ENCODE data around the gene APOH.

Gene APOH

DNA sequence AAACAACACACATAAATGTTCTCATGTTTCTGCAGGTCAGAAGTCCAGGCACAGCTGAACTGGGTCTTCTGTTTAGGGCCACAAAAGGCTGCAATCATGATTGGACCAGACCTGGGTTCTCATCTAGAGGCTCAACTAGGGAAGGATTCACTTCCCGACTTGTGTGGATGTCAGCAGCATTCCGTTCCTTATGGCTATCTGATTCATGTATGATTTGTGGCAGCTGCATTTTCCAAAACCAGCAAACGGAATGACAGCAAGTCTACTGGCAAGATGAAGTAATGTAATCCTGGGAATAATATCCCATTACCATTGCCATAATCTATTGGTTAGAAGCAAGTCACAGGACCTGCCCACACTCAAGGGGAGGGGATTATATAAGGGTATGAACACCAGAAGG lies 59.4 kb downstream of the APOH start:
- DNase-seq (ENCODE audit: insufficient read length, low spot score) (no peak), FAIRE-seq (no peak)
- TF ChIP-seq, protein P1, sequence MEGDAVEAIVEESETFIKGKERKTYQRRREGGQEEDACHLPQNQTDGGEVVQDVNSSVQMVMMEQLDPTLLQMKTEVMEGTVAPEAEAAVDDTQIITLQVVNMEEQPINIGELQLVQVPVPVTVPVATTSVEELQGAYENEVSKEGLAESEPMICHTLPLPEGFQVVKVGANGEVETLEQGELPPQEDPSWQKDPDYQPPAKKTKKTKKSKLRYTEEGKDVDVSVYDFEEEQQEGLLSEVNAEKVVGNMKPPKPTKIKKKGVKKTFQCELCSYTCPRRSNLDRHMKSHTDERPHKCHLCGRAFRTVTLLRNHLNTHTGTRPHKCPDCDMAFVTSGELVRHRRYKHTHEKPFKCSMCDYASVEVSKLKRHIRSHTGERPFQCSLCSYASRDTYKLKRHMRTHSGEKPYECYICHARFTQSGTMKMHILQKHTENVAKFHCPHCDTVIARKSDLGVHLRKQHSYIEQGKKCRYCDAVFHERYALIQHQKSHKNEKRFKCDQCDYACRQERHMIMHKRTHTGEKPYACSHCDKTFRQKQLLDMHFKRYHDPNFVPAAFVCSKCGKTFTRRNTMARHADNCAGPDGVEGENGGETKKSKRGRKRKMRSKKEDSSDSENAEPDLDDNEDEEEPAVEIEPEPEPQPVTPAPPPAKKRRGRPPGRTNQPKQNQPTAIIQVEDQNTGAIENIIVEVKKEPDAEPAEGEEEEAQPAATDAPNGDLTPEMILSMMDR (IDR thresholded peaks at IDR 0.05; ENCODE audit: insufficient read depth, missing control alignments) = no peak

DNA sequence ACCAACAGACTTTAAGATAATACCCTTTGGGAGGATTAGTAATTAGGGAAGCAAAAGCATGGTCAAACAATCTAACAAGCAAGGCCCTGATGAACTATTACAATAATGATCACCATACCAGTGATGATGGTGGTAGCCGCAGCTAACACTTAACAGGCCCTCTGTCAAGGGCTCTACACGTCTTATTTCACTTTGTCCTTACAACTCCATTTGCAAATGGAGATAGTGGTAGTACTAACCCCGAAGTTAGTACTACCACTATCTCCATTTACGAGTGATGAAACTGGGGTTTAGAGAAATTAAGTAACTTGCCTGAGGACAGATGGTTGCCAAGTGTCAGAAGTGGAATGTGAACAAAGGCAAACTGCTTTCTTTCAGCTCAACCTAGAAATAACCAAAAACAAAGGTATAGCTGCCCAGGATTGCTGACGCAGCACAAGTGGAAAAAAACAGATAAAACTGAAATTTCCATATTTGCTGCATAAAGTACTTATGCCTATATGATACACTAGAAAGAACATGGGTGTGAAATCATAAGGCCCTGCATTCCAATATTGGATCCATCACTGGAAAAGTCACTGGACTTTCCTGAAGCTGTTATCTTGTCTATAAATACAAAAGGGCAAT lies 61.9 kb downstream of the APOH start:
- DNase-seq (ENCODE audit: insufficient read length, low spot score) (no peak), FAIRE-seq (no peak)
- TF ChIP-seq, protein P1 (IDR thresholded peaks at IDR 0.05; ENCODE audit: insufficient read depth, missing control alignments) = no peak

DNA sequence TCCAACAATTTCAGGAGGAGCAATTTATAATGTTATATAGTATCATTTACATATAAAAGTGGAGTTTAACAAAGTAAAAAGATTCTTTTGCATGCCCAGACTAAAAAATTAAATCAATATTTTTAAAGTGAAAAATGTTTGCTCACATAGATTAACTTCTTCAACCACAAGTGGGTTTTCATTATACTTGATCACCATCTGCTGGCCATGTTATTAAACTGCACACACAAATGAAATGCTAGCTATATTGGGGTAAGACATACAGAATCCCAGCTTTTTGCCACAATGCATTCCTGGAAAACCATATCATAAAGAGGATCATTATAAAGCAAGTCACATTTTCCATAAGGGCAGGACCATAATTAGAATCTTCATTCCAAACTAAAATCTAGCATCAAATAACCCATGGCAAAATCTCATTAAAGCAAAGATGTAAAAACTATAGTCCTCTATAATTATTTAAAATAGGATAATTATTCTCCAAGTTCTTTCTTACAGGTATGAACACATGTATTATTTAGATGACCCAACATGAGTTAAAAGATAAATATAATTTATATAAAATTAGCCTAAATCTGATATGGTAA lies 63.6 kb downstream of the APOH start:
- FAIRE-seq (no peak), DNase-seq (ENCODE audit: insufficient read length, low spot score) (peak; percentile 28)
- TF ChIP-seq, protein P1 (IDR thresholded peaks at IDR 0.05; ENCODE audit: insufficient read depth, missing control alignments) = peak; percentile 96
